Erythroblast (primary cell): Measurements from ENCODE around the gene NAE1.

Experiments used
- GATA1 ChIP-seq: IDR thresholded peaks from 2 replicates; pipeline ENCODE4 v1.6.1; 2011; ENCODE audit warnings: low read depth, mild to moderate bottlenecking, control low read depth, low read length, moderate library complexity
- POLR2A ChIP-seq: IDR thresholded peaks from 2 replicates; pipeline ENCODE4 v1.6.1; 2011; ENCODE audit warnings: mild to moderate bottlenecking, low read length

DNA sequence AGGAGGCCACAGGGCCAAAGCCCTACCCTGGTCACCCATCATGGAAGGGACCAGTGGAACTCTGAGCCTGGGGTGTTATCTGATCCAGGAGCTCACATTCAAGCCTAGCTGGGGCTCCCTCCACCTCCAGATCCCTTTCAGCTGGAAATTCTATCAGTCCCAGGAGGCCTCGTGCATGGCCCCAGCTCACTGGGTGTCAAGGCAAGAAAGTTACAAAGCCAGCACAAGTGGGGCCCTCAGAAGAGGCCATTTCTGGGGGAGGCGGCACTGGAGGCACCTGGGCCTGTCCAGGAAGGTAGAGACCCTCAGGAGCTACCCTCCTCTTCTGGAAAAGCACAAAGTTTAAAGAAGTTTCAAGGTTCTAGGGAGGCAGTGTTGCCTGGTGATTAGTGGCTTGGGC, 18.2 kb upstream of the NAE1 start:
- TF ChIP-seq POLR2A: no peak
- no peak for TF ChIP-seq GATA1
